CD4-positive, alpha-beta T cell treated with Interferon gamma for 1 hour (primary cell): ENCODE measurements around the gene SLC23A2.
"Not testable (repeated sequence)": the region's sequence is repeated elsewhere in the genome, so short reads cannot be mapped to it uniquely, and the experiment has no call there.

Experiments used
- DNase-seq: peaks from one replicate; pipeline ENCODE4 v3.0.0-alpha.2; 2020

Gene SLC23A2

GRCh38 chr20:4898282-4899244, 102.7 kb downstream of the SLC23A2 start:
- no peak for DNase-seq

GRCh38 chr20:4897600-4897999, 103.7 kb downstream of the SLC23A2 start:
- no peak for DNase-seq

- peak; percentile 5 for DNase-seq
Measured at GRCh38 chr20:4896971-4897497, 104.3 kb downstream of the SLC23A2 start.

GRCh38 chr20:4896119-4896702, 105.1 kb downstream of the SLC23A2 start:
- DNase-seq = no peak

GRCh38 chr20:4894981-4895381, 106.3 kb downstream of the SLC23A2 start:
- no peak for DNase-seq

- no peak for DNase-seq
Measured at GRCh38 chr20:4894409-4894808, 106.9 kb downstream of the SLC23A2 start.

- DNase-seq = no peak
Measured at GRCh38 chr20:4893709-4894108, 107.6 kb downstream of the SLC23A2 start.

DNA sequence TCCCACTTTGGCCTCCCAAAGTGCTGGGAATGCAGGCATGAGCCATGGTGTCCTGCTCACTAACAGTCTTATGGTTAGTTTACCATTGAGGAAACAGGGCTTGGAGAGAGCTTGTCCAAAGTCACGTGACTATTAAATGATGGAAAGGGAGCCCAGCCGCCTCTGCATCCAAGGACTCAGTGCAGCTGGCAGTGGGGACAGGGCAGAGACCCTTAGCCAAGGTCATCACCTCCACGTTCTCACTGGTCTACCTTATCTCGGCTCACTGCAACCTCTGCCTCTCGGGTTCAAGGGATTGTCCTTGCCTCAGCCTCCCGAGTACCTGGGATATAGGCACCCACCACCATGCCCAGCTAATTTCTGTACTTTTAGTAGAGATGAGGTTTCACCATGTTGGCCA, 109.3 kb downstream of the SLC23A2 start:
- DNase-seq = no peak

DNA sequence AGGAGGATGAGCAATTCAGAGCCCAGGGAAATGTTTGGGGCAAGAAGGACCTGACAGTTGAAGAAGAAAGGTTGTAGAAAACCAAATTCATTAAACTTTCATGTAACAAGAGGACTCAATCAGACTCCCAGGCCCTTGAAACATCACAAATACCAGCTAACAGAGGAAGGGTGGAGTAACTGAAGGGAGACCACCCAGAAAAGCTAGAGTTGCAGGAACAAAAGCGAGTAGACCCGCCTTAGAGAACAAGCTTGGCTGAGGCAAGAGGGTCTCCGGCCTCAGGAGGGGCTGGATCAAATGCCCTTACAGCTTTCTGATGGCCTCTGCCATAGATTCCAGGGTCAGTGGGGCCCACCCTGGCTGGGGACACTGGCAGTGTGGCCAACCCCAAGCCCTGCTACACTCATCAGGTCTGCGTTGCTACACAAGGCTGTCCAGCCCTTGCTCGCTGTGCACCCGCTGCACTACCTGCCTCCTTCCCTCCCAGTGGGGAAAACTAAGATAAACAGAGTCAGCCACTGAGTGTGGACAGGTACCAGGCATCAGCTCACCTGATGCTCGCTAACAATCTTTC, 110.0 kb downstream of the SLC23A2 start:
- no peak for DNase-seq

DNA sequence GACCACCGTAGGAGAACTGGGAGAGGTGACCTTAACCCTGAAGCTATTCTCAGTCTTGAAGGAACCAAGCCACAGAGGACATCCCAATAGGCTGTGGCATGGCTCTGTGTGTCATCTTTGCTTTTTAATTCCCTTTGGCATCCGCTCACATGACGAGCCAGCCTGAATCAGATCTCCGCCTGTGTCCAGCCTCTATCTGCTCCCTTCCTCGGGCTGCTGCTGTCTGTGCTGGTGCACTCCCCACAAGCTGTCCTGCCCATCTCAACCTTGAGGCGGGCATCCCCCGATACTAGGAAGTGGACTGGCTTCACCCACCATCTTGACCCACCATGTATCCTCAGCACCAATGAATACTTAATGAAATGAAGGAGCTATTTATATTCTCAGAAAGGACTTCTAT, 111.9 kb downstream of the SLC23A2 start:
- DNase-seq = no peak

GRCh38 chr20:4887586-4887985, 113.7 kb downstream of the SLC23A2 start:
- DNase-seq = no peak

DNA sequence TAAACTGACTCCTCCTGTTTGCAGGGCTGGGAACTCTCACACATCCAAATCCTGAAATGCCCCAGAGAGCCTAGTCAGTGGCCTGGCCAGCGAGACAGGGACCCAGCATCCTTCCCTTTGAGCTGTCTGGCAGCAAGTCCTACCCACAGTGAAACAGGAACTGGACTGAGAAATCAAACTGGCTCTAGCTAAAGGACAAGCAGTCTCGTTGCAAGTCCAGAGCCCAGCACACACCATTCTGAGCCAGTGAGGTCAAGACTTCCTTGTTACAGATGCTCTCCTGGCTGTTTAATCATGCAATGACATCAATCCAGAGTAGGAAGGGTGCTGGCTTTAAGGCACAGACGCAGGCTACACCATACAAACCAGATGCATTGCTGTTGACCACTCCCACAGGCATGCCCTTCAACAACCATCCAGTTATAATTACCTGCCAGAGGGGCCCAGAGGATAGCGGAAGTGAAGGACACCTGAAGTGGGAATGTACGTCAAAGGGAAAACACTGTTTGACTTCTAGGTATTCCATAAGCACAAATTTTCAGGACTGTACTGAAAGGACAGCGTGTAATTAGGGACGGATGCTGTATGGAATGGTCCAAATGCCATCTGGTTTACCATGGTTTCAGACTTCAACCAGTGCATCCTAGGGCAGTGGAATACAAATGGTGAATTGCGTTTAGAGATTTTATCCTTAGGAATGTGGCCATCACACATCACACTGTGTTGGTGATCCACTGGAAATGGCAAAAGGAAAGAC, 114.4 kb downstream of the SLC23A2 start:
- DNase-seq = no peak

DNA sequence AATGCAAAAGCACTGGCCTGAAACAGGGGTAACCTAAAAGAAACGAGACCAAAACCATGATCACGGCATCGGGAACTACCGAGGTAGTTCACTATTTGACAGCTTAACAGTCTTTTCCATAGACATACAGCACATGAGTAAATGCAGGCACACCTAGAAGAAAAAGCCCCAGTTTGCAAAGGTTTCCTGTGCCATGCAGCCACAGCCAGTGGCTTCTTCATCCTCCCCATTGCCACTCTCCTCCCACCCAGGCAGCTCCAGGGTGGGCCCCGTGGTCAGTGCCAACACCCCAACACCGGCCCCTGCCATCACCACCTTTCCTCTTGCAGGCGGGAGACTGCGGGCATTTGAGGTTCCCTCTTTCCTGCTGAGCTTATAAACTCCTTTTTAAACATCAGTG, 115.4 kb downstream of the SLC23A2 start:
- no peak for DNase-seq

DNA sequence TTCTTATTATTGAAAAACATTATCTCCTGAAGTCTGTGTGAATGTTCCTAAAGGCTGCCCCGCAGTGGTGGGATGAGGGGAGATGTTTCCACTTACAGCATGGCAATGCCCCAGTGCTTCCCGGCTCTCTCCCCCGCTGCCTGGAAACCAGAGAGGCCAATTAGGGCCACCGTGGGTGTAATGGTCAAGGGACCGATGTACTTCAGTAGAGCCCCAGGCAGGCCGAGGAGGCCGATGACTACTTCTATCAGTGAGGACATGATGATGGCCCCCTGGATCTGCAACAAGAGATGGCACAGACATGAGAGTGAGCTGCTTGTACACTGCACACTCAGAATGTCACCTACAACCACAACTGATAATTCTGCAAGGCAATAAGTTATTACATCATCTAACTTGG, 117.8 kb downstream of the SLC23A2 start:
- DNase-seq = no peak

DNA sequence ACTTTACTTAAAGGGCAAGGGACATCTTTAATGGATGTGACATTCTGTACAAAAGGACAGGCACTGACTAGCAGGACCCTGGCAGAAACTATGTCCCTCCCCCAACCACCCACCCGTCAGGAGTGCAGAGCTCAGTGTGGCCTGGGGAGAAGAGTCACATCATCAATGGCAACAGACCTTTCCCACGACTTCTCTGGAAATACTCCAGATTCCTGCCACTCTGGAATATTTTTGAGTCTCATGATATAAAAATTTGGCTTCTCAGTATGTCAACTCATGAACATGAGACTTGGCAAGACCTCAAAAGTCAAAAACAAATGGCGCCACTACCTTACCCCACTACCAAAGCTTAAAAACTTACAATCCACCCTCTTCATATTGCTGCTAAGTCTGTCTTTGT, 118.3 kb downstream of the SLC23A2 start:
- no peak for DNase-seq

GRCh38 chr20:4881006-4881730, 120.1 kb downstream of the SLC23A2 start:
- no peak for DNase-seq

DNA sequence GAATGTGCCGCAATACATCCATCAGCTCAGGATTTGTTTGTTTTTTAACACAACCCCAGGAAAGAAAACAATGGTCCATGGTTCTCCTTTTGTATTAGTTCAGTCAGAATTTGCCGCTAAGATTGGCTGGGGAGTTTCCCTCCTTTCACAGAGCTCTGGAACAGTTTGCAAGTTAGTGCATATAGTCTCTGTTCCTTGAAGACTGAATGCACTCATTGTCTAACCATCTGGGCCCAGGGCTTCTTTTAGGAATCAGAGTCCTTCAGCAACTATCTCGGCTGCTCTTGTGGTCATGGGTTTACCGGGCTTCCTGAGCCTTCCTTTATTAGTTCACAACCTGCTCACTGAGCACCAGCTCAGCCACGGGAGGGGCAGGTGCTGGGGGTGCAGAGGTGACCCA, 121.3 kb downstream of the SLC23A2 start:
- no peak for DNase-seq

- not testable (repeated sequence) for DNase-seq
Measured at GRCh38 chr20:4878099-4878498, 123.2 kb downstream of the SLC23A2 start.

DNA sequence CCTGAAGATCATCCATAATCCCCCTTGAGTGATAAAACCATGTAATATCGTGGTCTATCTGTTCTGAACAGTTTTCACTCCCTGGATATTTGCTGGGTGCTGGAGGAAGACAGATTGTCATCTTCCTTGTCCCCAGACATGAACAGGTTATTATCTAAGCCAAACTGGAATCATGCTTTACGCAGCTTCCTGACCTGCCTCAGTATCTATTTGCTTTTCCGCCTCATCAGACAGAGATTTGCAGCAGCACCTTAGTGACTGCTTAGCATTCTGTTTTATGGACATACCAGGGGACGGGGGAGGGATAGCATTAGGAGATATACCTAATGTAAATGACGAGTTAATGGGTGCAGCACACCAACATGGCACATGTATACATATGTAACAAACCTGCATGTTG, 124.6 kb downstream of the SLC23A2 start:
- no peak for DNase-seq

DNA sequence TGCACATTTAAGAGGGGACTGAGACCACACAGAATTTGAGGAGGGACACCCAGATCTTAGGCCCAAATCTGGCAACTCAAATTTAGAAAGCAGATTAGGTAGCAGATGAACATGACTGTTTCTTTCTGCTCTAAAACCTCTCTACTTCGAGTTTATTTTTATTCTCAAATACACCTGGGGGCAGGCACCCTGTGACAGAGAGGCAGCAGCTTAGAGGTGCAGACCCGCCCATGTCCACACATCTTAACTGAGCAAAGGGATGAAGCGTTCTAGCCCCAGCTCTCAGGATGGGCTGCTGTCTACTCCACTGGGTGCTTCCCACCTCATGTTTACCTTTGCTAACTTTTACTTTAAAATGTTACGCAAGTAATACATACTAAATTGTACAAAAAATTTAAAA, 125.0 kb downstream of the SLC23A2 start:
- DNase-seq = no peak

GRCh38 chr20:4875578-4876067, 125.7 kb downstream of the SLC23A2 start:
- DNase-seq = no peak

- no peak for DNase-seq
Measured at GRCh38 chr20:4873396-4873795, 127.9 kb downstream of the SLC23A2 start.
